GM19372 (cell line): ENCODE results near the gene THAP3.
"Not testable (repeated sequence)": the region's sequence is repeated elsewhere in the genome, so short reads cannot be mapped to it uniquely, and the experiment has no call there.

Source experiments
- ATAC-seq: cut with Tn5 transposase; IDR thresholded peaks from one replicate; pipeline ENCODE4 v1.9.1; 2021; ENCODE audit warnings: mild to moderate bottlenecking, low read depth, moderate library complexity; ENCODE audit not compliant: unreplicated experiment

The THAP3 gene

GRCh38 chr1:6590046-6590445 is 34.6 kb upstream of the THAP3 start:
- no peak for ATAC-seq

DNA sequence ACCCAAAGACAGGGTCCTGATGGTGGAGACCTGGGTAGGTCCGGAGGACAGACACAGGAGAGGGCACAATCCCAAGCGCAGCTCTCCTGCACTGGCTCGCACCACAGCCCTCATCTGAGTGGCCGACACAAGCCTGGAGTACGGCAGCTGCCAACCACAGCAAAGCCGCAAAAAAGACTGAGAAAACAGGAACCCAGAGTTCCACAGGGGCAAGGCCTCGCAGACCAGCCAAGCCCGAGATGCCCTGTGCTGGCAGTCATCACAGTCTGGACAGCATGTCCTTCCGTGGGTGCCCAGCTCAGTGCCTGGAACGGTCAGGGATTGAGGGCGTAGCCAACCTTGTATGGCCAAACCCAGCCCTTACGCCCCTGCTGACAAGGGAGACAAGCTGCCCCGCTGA is 33.4 kb upstream of the THAP3 start:
- ATAC-seq = no peak

DNA sequence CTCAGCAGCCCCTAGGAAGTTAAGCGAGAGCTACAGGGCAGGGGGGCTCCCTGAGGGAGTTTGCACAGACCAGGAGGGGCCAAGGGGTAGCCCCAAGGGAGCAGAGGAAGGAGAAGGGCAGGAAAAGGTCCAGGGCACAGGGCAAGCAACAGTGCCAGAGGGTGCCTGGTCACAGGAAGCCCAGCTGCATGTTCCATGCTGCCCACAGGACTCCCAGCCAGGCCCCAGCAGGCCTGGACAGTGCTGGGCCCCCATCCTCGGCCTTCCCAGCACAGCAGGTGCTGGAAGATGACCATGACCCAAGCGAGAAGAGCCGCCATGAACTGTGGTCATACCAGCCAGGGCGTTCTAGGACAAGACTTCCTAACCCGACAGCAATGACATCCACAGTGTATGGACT is 33.0 kb upstream of the THAP3 start:
- ATAC-seq = no peak

GRCh38 chr1:6592441-6592840 is 32.2 kb upstream of the THAP3 start:
- no peak for ATAC-seq

- no peak for ATAC-seq
These were observed 31.6 kb upstream of the THAP3 start for GRCh38 chr1:6592865-6593593.

DNA sequence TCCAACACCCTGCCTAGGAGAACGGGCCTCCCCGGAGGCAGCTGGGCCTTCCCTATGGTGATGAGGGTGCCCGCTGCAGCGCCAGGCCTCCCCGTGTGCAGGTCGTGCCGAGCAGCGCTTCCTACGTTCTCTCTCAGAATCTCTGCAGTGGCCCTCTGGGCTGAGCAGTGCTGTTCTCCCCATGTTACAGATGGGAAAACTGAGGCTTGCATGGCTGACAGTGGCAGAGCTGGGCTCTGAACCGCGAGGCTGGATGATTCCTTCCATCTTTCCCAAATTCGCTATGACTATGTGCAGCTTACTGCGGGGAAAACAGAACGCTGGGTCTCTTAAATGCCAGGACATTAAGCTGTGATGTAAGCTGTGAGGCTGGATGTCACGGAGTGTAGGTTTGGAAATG is 30.9 kb upstream of the THAP3 start:
- ATAC-seq = no peak

DNA sequence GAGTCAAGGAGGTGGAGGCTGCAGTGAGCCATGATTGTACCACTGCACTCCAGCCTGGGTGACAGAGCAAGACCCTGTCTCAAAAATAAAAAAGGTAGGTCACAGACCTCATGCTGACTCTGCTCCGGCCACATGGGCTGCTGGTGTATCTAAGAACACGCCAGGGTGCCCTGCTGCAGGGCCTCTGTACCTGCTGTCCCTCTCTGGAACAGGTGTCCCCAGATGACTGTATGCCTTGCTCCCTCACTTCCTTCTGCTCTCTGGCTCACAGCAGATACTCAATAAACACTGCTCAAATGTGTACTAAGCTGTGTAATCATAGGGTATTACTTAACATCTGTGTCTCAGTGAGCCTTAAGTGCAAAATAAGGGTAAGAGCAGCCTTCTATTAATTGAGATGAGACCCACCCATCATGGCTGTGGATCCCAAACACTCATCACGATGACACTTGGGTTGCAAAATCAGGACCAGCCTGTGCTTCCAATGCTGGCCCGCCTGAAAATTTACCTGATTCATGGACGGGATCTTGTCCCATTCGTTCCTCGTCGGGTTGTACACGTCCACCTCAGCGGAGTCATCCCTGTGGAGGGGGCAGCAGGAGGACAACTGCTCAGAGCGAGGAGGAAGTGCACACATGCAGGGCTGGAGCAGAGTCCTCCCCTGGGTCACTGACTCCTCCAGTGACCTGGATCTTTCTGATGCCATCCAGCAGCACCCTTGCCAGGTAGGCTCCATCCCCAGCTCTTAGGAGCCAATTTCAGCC is 29.5 kb upstream of the THAP3 start:
- ATAC-seq = no peak

DNA sequence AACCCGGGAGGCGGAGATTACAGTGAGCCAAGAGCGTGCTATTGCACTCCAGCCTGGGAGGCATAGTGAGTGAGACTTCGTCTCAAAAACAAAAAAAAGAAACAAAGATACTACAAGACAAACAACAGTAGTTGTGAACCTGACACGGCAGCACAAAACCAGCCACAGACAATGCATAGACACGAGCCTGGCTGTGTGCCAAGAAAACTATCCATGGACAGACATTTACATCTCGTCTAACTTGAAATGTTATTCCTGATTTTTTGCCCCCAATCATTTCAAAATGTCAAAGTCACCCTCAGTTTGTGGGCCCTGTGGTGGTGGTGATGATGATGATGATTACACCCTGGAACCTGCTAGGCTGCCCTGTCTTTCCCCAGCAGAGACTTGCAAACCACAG is 28.3 kb upstream of the THAP3 start:
- no peak for ATAC-seq

DNA sequence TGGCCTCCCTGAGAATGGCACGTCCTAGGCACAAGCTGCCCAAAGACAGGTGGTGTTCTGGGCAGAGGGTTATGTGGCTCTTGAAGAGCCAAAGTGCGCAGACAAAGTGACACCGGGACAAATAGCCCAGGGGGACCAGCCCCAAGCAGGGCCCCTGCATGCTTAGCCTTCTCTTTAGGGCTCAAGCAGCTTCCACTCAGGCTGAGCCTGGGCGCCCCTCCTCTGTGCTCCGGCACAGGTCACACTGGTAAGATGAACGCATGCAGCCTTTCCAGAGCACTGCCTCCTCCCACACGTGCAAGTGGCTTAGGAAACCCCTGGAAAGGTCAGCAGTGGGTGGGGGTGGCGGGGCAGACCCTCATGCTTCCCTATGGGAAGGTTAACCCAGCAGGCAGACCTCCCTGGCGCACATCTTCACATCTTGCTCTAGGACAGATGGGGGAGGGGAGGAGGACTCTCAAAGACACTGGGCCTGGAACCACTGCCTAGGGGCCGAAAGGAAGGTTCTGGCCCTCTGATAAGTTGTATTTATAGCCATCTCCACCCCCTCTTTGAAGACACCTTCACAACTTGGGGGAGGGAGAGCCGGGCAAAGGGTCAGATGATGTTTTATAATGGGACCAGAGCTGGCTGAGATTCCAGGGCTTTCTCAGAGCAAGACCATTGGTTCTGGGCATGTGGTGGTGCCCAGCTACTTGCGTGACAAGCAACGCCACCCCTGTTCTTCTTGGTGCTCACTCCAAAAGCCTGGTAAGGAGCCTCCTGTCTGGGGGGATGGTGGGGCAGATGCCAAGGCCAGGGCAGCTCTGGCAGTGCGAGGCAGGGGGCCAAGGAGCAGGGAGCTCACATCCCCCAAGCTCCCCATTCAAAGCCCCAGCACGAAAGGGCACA is 27.5 kb upstream of the THAP3 start:
- ATAC-seq = no peak

DNA sequence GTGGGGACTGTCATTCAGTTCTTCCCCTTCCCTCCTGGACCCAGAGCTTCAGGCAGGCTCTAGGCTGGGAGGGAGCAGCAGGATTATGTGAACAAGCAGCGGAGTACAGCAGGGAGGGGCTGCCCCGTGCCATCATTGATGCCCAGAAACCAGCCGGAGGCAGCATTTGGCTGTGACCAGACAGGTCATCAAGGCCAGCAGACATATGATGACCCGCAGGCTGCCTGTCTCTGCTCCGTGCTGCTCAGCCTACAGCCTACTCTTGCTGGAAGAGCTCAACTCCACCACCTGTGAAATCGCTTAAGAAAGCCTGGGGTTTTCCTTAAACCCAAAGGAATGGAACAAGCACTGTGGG is 26.9 kb upstream of the THAP3 start:
- ATAC-seq = no peak

DNA sequence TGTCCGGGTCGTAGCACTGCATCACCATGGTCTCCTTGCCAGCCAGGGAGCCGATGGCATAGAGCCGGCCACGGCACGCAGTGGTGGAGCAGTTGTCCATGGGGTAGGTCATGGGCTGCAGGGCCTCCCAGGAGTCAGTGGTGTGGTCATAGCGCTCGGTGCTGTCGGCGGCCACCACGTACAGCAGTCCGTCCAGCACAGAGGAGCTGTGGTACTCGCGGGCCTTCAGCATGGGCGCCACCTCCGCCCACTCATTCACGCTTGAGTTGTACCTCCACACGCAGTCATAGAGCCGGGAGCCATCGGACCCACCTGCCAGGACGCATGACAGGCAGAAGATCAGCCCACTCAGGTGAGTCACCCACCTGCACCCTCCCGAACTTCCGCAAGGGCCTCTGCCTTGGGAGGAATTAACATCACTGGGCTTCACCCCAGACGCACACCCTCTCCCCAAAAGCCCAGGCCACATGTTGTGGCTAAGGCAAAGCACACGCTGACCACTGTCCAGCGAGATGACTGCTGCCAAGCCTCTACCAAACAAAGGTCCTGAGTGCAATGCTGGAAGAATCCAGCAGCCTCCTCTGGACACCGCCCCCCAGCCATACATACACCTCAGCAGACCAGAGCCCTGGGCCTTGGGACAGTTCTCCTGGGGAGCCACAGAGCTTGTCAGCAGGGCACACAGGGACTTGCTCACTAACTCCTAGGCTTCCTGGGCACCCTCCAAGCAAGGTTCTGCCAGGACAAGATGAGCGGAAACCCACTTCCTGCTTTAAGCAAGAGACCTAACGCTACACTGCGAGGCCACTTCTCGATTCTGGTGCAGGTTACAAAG is 25.3 kb upstream of the THAP3 start:
- no peak for ATAC-seq

DNA sequence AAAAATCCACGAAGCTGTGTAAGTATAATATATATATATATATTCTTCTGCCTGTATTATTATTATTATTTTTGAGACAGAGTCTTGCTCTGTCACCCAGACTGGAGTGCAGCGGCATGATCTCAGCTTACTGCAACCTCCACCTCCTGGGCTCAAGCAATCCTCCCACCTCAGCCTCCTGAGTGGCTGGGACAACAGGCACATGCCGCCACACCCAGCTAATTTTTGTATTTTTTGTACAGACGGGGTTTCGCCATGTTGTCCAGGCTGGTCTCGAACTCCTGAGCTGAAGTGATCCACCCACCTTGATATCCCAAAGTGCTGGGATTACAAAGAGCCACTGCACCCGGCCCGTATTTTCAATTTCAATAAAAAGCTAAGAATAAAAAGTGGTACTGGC is 24.7 kb upstream of the THAP3 start:
- ATAC-seq = not testable (repeated sequence)

- ATAC-seq = no peak
These were observed 24.1 kb upstream of the THAP3 start for GRCh38 chr1:6600410-6601048.

DNA sequence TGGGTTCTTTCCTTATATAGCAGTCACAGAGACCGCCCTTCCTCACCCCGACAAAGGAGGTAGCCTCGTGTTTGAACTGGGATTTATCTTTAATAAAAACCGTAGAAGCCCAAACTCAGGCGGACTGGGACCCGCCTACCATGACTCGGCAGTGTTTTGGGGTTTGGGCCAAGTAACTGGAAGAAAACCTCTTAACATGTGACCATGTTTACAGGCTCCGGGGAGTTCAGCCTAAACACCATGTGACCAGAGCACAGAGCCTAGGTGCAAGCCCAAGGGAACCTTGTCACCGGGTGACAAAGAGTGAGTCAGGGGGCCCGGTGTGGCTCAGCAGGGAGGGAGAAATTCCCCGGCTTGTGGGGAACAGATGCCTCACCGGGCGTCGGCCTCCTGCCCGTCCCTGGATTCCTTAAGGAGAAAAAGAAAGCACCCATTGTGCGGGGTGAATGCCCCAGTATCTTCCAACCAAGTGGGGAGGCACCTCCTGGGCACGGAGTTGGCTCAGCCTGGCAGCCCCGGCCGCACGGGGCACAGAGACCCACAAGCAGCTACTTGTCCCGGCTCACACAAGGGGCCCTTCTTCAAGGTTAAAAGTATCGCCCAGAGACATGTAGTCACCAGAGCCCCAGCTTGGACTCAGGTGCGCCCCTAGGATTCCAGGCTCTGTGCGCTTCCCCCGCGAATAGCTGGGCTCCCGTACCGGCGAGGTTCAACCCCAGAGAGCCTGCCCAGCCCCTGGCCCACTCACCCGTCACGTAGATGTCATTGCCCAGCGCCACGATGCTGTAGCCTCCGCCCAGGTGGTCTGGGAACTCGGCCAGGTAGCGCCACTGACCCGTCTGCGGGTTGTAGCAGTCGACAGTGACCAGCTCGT is 23.4 kb upstream of the THAP3 start:
- ATAC-seq = no peak

DNA sequence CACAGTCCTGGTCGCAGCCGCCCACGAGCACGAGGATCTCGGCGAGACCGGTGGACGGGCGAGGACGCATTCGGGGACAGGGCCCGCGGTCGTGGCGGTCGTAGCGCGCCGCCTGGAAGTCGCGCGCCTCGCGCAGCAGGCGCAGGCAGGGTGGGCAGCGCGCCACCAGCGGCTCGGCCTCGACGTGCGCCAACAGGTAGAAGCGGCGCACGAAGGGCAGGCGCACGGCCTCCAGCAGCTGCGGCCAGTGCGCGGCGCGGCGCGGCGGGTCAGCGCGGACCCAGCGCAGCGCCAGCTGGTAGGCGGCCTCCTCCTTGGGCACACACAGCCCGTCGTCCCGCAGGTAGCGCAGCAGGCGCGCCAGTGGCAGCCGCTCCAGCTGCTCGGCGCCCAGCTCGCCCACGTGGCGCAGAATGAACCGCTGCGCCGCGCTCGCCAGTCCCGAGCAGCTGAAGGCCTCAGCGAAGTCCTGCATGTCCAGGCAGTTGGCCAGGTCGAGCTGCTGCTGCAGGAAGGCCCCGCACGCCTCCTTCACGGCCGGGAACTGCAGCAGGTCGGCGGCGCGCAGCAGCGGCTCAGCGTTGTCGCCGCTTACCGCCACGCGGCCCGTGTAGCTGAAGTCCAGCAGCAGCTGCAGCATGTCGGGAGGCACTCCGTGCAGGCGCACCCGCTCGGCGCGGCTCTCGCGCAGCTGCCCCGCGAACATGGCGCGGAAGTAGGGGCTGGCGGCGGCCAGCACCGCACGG is 22.6 kb upstream of the THAP3 start:
- peak; percentile 16 for ATAC-seq

- ATAC-seq = peak; percentile 48
These were observed 21.9 kb upstream of the THAP3 start, which contains the start of gene KLHL21 for GRCh38 chr1:6602669-6603237. Gene KLHL21, minus strand, starts transcription at chr1:6602869. Its CDS starts 52 bp downstream, at chr1:6602817.

DNA sequence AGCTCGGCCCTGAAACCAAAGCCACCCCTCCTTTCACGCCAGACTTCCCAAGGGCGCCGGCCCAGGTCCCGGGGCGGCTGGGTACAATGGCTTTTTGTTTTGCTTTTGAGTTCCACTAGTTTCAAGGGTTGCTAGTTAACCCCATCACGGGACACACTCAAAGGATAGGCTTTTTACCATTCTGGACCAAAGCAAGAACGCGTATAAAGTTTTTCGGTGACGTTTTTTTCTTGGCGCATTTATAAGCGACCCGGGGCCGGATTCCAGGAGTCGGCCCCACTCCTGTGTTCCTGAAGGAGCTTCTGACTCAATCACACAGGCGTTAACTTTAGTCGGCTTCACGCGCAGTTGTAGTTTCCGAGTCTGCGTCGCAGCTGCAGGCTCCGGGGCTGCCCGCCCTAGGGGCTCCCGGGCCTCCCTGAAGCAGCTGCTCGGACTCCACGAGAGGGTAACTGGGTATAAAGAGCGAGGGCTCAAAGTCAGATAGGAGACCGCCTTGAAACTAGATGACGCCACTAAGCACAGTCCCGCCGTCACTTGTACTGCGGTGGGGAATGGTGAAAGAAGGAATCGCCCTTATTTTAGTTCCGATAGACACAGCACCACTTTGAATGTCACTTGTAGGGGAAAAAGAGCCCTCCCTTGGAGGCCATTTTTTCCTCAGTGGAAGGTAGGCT is 21.3 kb upstream of the THAP3 start:
- peak; percentile 20 for ATAC-seq
